GM19099 (cell line): ENCODE data around the gene TLL2.

ENCODE experiments used
- POLR2A ChIP-seq: IDR thresholded peaks from 3 replicates; pipeline ENCODE4 v1.6.1; 2011; ENCODE audit warnings: low read depth; ENCODE audit not compliant: insufficient read length; ENCODE audit errors: extremely low read depth

The TLL2 gene

GRCh38 chr10:96374639-96374984, 139.1 kb downstream of the TLL2 start:
- TF ChIP-seq POLR2A, result no peak

GRCh38 chr10:96374004-96374403, 139.7 kb downstream of the TLL2 start:
- no peak for TF ChIP-seq POLR2A

DNA sequence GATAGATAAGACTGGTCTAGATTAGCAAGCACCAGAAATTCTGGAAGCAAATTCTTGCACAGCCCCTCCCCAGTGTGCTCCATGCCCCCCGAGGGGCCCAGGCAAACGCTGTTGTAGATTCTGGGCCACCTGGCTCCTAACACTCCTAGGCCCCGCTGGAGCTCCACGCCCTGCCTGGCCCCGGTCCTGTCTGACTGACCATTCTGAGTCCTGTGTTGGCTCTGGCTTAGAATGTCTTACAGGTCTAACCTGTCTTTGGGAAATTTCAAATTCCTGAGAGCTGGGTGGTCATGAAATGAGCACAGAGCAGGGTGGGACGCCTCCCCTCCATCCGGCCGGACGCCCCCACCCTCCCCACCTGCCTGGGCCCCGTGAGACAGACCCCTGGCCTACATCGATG, 142.4 kb downstream of the TLL2 start:
- no peak for TF ChIP-seq POLR2A

DNA sequence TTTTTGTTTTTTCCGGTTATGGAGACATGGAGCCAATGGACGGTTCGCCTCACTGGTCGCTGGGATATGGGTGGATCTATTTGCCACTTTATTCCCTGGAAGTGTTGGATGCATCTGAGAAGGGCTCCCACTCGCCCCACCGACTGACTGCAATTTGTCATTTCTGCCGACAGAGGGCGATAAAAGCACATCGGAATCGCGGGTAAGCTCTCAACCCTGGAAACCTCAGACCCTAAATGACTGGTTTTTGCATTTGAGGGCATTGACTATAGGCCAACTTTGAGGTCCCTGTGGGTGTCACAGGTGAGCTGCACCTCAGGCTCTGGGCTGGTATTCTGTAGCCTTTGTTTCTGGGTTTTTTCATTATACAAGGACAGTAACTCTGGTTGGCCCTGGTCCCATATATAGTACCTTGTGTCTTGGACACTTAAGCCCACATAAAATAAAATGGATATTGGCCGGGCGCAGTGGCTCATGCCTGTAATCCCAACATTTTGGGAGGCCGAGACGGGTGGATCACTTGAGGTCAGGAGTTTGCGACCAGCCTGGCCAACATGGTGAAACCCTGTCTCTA, 143.1 kb downstream of the TLL2 start:
- TF ChIP-seq POLR2A, result no peak

GRCh38 chr10:96369890-96370583, 143.7 kb downstream of the TLL2 start:
- TF ChIP-seq POLR2A, result no peak

- TF ChIP-seq POLR2A, result no peak
Measured at GRCh38 chr10:96368971-96369370, 144.8 kb downstream of the TLL2 start.

DNA sequence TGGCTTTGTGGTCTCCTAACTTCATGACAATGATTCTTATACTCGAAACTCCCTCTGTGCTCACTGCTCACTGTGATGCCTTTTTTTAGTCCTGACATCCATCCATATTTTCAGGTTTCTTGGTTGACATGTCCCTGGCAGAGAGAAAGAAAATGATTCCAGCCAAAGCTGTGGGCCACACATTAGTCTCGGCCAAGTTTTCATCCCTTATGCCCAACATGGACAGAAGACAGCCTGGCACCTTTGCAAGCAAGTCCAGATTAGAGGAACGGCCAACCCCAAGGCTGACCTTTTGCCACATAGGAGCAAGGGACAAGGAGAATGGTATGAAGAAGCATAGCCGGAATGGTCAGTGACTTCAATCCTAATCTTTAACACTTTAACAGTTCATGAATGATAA, 146.3 kb downstream of the TLL2 start:
- no peak for TF ChIP-seq POLR2A

GRCh38 chr10:96366508-96366907, 147.2 kb downstream of the TLL2 start:
- TF ChIP-seq POLR2A, result no peak

DNA sequence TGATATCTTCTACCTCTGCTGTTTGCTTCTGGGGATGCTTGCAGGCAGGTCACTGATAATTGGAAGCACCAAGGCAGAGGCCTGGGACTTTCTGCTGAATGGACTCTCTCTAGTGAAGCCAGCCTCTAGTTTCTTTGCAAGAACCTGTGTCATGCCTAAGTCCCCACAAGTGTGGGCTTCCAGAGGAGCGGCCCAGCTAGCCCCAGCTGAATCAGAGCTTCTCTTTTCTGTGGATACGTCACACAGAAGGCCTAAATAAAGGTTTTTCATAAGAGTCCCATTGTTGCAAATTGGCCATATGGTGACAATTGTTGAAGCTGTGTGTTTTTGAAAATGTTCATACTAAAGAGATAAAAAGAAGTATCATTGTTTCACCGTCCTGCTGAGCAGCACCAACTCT, 148.2 kb downstream of the TLL2 start:
- no peak for TF ChIP-seq POLR2A

GRCh38 chr10:96360766-96361165, 153.0 kb downstream of the TLL2 start:
- no peak for TF ChIP-seq POLR2A

DNA sequence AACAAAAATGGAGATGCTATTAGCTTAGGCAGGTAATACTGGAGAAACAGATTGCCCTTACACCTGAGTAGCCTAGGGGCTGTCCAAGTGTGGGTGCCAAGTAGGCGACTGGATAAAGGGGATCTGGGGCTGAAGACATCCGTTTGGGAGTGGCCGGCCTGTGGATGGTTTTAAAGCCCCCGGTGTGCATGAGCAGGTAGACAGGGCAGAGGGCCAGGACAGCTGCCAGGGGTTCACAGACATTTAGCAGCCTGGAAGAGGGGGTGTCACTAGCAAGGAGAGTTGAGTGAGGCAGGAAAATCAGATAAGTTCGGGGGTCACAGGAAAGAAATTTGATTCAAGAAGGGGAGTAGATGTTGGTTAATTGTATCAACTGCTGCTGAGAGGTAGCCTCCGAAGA, 153.4 kb downstream of the TLL2 start:
- no peak for TF ChIP-seq POLR2A

DNA sequence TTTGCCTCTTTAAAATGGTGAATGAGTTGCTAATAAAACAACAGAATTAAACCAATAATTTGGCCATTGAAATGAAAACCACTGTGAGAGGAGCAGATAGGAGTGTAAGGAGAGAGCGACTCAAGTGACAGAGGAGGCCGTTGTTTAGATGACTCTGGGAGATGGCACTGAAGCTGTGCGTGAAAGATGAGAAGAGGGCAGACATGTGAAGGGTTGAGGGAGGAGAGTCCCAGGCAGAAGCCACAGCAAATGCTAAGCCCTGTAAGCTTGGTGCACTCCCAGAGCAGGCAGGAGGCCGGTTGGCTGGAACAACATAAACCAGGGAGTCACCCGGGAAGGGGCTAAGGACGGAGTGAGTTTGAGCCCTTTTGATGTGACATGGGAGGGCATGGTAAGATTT, 154.1 kb downstream of the TLL2 start:
- no peak for TF ChIP-seq POLR2A

DNA sequence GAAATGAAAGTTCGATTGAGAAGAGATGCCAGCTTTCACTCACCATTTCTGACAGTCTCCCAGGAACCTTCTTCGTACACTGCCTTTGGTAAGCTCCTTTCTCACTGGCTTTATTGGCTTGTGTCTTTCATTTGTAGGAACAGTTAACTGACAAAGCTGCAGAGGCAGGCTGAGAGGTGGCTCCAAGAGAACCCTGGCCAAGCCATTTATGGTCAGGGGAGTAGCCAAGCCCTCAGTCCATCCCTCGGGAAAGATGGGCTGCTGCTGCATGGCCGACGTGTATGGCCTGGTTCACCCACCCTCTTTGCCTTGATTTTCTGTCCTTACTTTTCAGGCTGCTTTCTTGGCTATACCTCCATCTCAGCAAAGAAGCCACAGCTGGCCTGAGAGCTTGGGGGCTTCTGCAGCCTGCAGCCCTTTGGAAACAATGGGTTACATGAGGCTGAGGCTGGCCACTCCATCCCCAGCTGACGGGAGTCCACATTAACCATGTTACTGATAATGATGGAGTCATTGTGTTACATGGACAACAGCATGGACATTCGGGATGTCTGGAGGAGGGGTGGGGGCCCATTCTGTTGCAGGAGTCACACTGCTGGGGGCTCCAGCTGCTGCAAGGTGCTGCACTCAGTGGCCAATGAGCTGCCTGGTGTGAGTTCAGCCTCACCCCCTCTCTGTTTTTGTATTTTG, 154.7 kb downstream of the TLL2 start, which contains the start of gene OPALIN:
Gene OPALIN (minus strand): TSS at position 152 of the 690 bp plus-strand sequence. CDS start 106 bp downstream, at position 46.
- no peak for TF ChIP-seq POLR2A

DNA sequence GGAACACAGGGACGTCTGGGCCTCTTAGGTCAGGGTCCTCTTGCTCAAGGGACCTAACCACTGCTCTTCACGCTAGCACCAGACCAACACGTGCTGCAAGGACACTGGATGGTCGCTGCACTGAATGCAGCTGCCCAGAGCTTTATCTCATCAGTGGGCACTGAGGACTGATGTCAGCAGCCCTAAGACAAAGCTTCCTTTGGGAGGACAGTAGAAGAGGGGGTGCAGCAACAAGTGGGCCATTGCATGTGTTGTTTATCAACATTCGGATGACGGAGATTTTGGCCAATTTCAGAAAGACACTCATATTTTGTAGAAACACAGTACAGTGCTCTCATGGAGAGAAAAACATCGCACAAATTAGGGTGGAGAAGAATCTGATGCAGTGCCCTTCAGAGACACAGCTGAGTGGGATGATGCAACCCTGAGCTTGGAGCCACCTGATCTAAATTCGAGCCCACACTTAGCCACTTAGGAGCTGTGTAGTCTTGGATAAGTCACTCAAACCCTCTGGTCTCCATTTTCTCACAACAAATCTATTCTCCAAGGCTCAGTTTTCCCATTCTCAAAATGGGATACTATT, 156.6 kb downstream of the TLL2 start:
- no peak for TF ChIP-seq POLR2A

DNA sequence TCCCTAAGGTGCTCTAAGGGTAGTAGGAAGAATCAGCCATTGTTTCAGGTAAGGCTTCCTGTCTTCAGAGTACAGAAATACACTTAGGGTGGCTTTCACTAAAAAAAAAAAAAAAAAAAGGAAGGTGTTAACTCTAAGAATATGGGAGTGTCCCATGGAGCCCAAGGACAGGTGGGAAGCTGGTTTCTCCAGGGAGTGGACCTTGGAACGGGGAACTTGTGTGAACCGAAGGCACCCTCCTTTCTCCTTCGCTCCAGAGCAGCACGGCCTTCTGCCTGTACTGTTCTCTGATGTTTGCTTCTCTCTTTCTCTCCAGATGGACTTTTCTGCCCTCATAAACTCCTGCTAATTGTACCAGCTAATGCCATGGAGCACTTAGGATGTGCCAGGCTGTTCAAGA, 161.1 kb downstream of the TLL2 start:
- TF ChIP-seq POLR2A, result no peak

GRCh38 chr10:96352027-96352426, 161.7 kb downstream of the TLL2 start:
- no peak for TF ChIP-seq POLR2A

DNA sequence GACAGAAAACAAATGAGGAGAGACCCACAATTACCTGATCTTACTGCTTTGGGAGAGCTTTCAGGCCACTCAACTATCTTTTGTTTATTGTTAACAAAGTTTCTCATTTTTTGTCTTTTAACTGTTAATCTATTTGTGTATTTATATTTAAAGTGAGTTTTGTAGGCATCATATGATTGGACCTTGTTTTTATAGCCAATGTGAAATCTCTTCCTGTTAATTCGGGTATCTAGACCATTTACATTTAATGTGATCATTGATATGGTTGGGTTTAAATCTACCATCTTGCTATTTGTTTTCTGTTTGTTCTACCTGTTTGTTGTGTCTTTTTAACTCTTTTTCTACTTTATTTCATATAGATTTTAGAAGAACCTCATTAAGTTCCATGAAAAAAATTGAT, 167.4 kb downstream of the TLL2 start:
- TF ChIP-seq POLR2A, result no peak

GRCh38 chr10:96345222-96345621, 168.5 kb downstream of the TLL2 start:
- TF ChIP-seq POLR2A, result no peak
